IMR-90 (cell line): Measurements from ENCODE around the gene LRRC9. TPM values are rescaled to one million over a fixed set of nuclear protein-coding genes. Genes with fewer than 3 reads are reported as not detected.
A peak's percentile ranks its signal among the peaks of the same experiment; 100 is the strongest.

Source experiments
- ATAC-seq: fragments of 200-7000 bp; cut with Tn5 transposase; 2 replicates; pipeline ENCODE4 v1.9.1; 2020; ENCODE audit warnings: low read depth, mild to moderate bottlenecking, moderate library complexity
- BruUV-seq: library from RNA; stranded (reverse); fragments of 400-500 nt; replicated peaks from 2 replicates; lab custom pipeline; 2021; lab: Mats Ljungman, UMichigan
- CTCF ChIA-PET: fragments of 300-600 bp; formaldehyde crosslinking; extraction: SDS; loops from one replicate; lab custom pipeline; 2021; ENCODE audit warnings: antibody characterized with exemption; lab: Yijun Ruan, JAX
- POLR2A ChIA-PET: fragments of 300-600 bp; sonication (Branson Sonifier 250); formaldehyde crosslinking; loops from one replicate; lab custom pipeline; 2022; ENCODE audit warnings: antibody characterized with exemption; ENCODE audit not compliant: unreplicated experiment; lab: Charles Lee
- DNase-seq: peaks from one replicate; pipeline ENCODE4 v3.0.0; 2013
- H2AFZ ChIP-seq: replicated peaks from 2 replicates; pipeline ENCODE3; 2013; ENCODE audit warnings: low read length, mild to moderate bottlenecking; ENCODE audit not compliant: poor library complexity
- H2AK5ac ChIP-seq: 2 replicates; pipeline ENCODE4 v1.6.1; 2013; ENCODE audit warnings: low read depth, low read length, inconsistent platforms
- H2AK9ac ChIP-seq: replicated peaks from 2 replicates; pipeline ENCODE3; 2013; ENCODE audit warnings: mild to moderate bottlenecking, low read depth, low read length, moderate library complexity; ENCODE audit not compliant: poor library complexity
- H2BK120ac ChIP-seq: 2 replicates; pipeline ENCODE4 v1.6.1; 2013; ENCODE audit warnings: low read depth, low read length, inconsistent platforms
- H2BK15ac ChIP-seq: 3 replicates; pipeline ENCODE4 v1.6.1; 2013; ENCODE audit warnings: low read depth, low read length, inconsistent platforms
- H2BK20ac ChIP-seq: 2 replicates; pipeline ENCODE4 v1.6.1; 2013; ENCODE audit warnings: low read depth, mild to moderate bottlenecking, inconsistent platforms, low read length, moderate library complexity
- H2BK5ac ChIP-seq: 2 replicates; pipeline ENCODE4 v1.6.1; 2013; ENCODE audit warnings: mild to moderate bottlenecking, low read depth, low read length, inconsistent platforms; ENCODE audit not compliant: poor library complexity, severe bottlenecking
- H3K14ac ChIP-seq: replicated peaks from 2 replicates; pipeline ENCODE4 v1.6.1; 2013; ENCODE audit warnings: low read depth, low read length, inconsistent platforms
- H3K18ac ChIP-seq: 2 replicates; pipeline ENCODE4 v1.6.1; 2013; ENCODE audit warnings: low read depth, low read length, control low read depth
- H3K23ac ChIP-seq: 2 replicates; pipeline ENCODE4 v1.6.1; 2013; ENCODE audit warnings: low read depth, low read length, inconsistent platforms
- H3K27ac ChIP-seq: 2 replicates; pipeline ENCODE4 v1.5.1; 2013; ENCODE audit warnings: mild to moderate bottlenecking, control low read depth, low read length; ENCODE audit not compliant: insufficient read depth
- H3K27me3 ChIP-seq: 2 replicates; pipeline ENCODE4 v1.6.1; 2013; ENCODE audit warnings: low read length; ENCODE audit not compliant: control insufficient read depth, insufficient read depth
- H3K36me3 ChIP-seq: 2 replicates; pipeline ENCODE4 v1.6.1; 2013; ENCODE audit warnings: low read length, mixed read lengths; ENCODE audit not compliant: control insufficient read depth, insufficient read depth
- H3K4ac ChIP-seq: 2 replicates; pipeline ENCODE4 v1.6.1; 2013; ENCODE audit warnings: low read depth, low read length, inconsistent platforms
- H3K4me1 ChIP-seq: 2 replicates; pipeline ENCODE4 v1.6.1; 2013; ENCODE audit warnings: low read length, mixed read lengths; ENCODE audit not compliant: control insufficient read depth, insufficient read depth
- H3K4me2 ChIP-seq: 2 replicates; pipeline ENCODE4 v1.6.1; 2013; ENCODE audit warnings: low read depth, mild to moderate bottlenecking, control low read depth, low read length, moderate library complexity
- H3K4me3 ChIP-seq: 2 replicates; pipeline ENCODE4 v1.5.1; 2013; ENCODE audit warnings: low read depth, mild to moderate bottlenecking, control low read depth, low read length, moderate library complexity; ENCODE audit not compliant: insufficient read depth
- H3K56ac ChIP-seq: 2 replicates; pipeline ENCODE4 v1.6.1; 2013; ENCODE audit warnings: low read length, inconsistent platforms; ENCODE audit not compliant: insufficient read depth; ENCODE audit errors: extremely low read depth
- H3K79me1 ChIP-seq, 2 experiments: 2 replicates each; pipeline ENCODE4 v1.6.1; 2013; ENCODE audit warnings: low read length in 2 of 2, inconsistent platforms in 1 of 2, low read depth in 1 of 2
- H3K9ac ChIP-seq: 2 replicates; pipeline ENCODE4 v1.6.1; 2013; ENCODE audit warnings: low read depth, low read length, control low read depth
- H3K9me1 ChIP-seq: 2 replicates; pipeline ENCODE4 v1.6.1; 2013; ENCODE audit warnings: low read length, inconsistent platforms; ENCODE audit not compliant: insufficient read depth
- H3K9me3 ChIP-seq: 2 replicates; pipeline ENCODE4 v1.6.1; 2013; ENCODE audit warnings: low read length; ENCODE audit not compliant: control insufficient read depth, insufficient read depth
- H4K20me1 ChIP-seq: 2 replicates; pipeline ENCODE4 v1.6.1; 2013; ENCODE audit warnings: low read length, inconsistent platforms; ENCODE audit not compliant: insufficient read depth
- H4K5ac ChIP-seq: 2 replicates; pipeline ENCODE4 v1.6.1; 2013; ENCODE audit warnings: mild to moderate bottlenecking, low read depth, low read length, control low read depth
- H4K8ac ChIP-seq, 2 experiments: 2 replicates each; pipeline ENCODE4 v1.6.1; 2013; ENCODE audit warnings: low read depth in 2 of 2, low read length in 2 of 2, control low read depth in 1 of 2, inconsistent platforms in 1 of 2
- H4K91ac ChIP-seq: 2 replicates; pipeline ENCODE4 v1.6.1; 2013; ENCODE audit warnings: low read depth, low read length, inconsistent platforms; ENCODE audit not compliant: insufficient read depth
- CEBPB ChIP-seq: IDR thresholded peaks from 2 replicates; pipeline ENCODE4 v1.6.1; 2012; ENCODE audit warnings: low read depth, low read length, improper control_type of control experiment
- FOS ChIP-seq: fragments of 150-350 bp; IDR thresholded peaks from 2 replicates; pipeline ENCODE4 v1.6.1; 2016; ENCODE audit warnings: low read depth, low read length
- WGBS, 2 experiments: methylation state at CpG; one replicate each; pipeline versions ENCODE4 v1.1.5 to v1.1.7; 2013; ENCODE audit warnings: missing lambda C conversion rate in 2 of 2; ENCODE audit not compliant: insufficient read length in 1 of 2; ENCODE audit errors: extremely low coverage in 2 of 2; 5-methylcytosine and 5-hydroxymethylcytosine counted together
- dilution Hi-C: fragments of 300-500 bp; cut with HindIII; formaldehyde crosslinking; loops from one replicate; pipeline ENCODE4 v1.14.3; 2018; ENCODE audit warnings: low sequenced_read_pairs; ENCODE audit not compliant: unreplicated experiment
- in situ Hi-C: fragments of 300-500 bp; cut with MboI; formaldehyde crosslinking; loops from 3 replicates; pipeline ENCODE4 v1.14.3; 2019; ENCODE audit warnings: low sequenced_read_pairs, inconsistent platforms, mixed read lengths
- intact Hi-C: fragments of 100-400 bp; cut with micrococcal nuclease; formaldehyde crosslinking; loops from 2 replicates; pipeline ENCODE4 v1.10.0; 2022
- polyA plus RNA-seq, 3 experiments: library from polyadenylated mRNA; depleted of rRNA; stranded (reverse); fragments of >200 nt; gene quantifications; 2 replicates each; pipeline ENCODE4 v1.2.3, GENCODE V29; 2012; ENCODE audit warnings: low replicate concordance in 1 of 3
- total RNA-seq: library from RNA; depleted of rRNA; stranded (reverse); fragments of >200 nt; gene quantifications from 2 replicates; pipeline ENCODE4 v1.2.3, GENCODE V29; 2012

The LRRC9 gene
- total and polyA plus RNA-seq, 2 of the 4 experiments (the other 2 are of a cell fraction): not detected

- Histone ChIP-seq H3K27me3 (no peaks in the 10 kb centered on the region), H2BK5ac (peak overlapping the region; percentile 96), H3K18ac (peak overlapping the region; percentile 76; the same call in 1 of the 2 replicates), H4K91ac (peak overlapping the region; percentile 67; the same call in 1 of the 2 replicates), H3K14ac (peak overlapping the region; percentile 97), H2AFZ (no peak overlapping the region), H3K4me3 (peak overlapping the region; percentile 68), H4K8ac (peak overlapping the region; percentile 94 to 97), H3K27ac (peak overlapping the region; percentile 97), H3K4me1 (peaks cover 13% of the 10 kb centered on the region), H2BK120ac (peak overlapping the region; percentile 61), H2AK9ac (no peak overlapping the region), H3K36me3 (peaks cover 4% of the 10 kb centered on the region), H3K4ac (peak overlapping the region; percentile 92), H4K5ac (peak overlapping the region; percentile 66; the same call in 1 of the 2 replicates), H3K56ac (peak overlapping the region; percentile 98), H3K4me2 (peak overlapping the region; percentile 87), H2BK15ac (peak overlapping the region; percentile 48; the same call in 1 of the 3 replicates), H2AK5ac (peak overlapping the region; percentile 81), H3K9me1 (peaks cover 7% of the 10 kb centered on the region), H3K9me3 (no peaks in the 10 kb centered on the region), H4K20me1 (peaks cover 14% of the 10 kb centered on the region; the same call in 1 of the 2 replicates), H2BK20ac (no peak overlapping the region), H3K23ac (peak overlapping the region; percentile 88), H3K79me1 (peaks cover 8 to 24% of the 10 kb centered on the region in 2 experiments), H3K9ac (peak overlapping the region; percentile 93)
- in situ Hi-C loops (loop anchor here (5.0 to 25.0 kb wide), 2 partner anchors 69 to 606 kb away; partner anchors contain the start of genes JKAMP and L3HYPDH), intact Hi-C loops (loop anchor here (5.0 to 10.0 kb wide), 3 partner anchors 59 to 154 kb away; partner anchors contain the start of gene PPM1A), dilution Hi-C loops (no loop called here)
- no TSS peak for BruUV-seq
- no peak for TF ChIP-seq FOS
- peak; percentile 85 for TF ChIP-seq CEBPB
- ATAC-seq: no peak
- CTCF ChIA-PET: interaction anchor here (1.5 kb wide), 1 partner anchor 91 kb away, joined by 5 read pairs; no protein-coding TSS in a partner anchor
- DNase-seq: no peak
- POLR2A ChIA-PET: no interaction called here
- WGBS, 2 experiments: no CpG with 5 or more reads among the region's 3 CpGs
These were observed 173.1 kb downstream of the LRRC9 start for GRCh38 chr14:60093080-60093479.
